IMR-90 (cell line): ENCODE results near the gene ZNF521.

Experiments used
- BHLHE40 ChIP-seq: fragments of 150-350 bp; IDR thresholded peaks from 2 replicates; pipeline ENCODE4 v1.6.1; 2016; ENCODE audit warnings: mild to moderate bottlenecking, low read depth, low read length
- CEBPB ChIP-seq: IDR thresholded peaks from 2 replicates; pipeline ENCODE4 v1.6.1; 2012; ENCODE audit warnings: low read depth, low read length, improper control_type of control experiment
- CTCF ChIP-seq: conservative IDR thresholded peaks from 2 replicates; pipeline ENCODE4 v1.5.1; 2012; ENCODE audit warnings: mild to moderate bottlenecking, low read depth, low read length, improper control_type of control experiment
- ELK1 ChIP-seq: fragments of 150-350 bp; IDR thresholded peaks from 2 replicates; pipeline ENCODE4 v1.6.1; 2016; ENCODE audit warnings: low read depth, mild to moderate bottlenecking, low read length, moderate library complexity, borderline replicate concordance
- FOS ChIP-seq: fragments of 150-350 bp; IDR thresholded peaks from 2 replicates; pipeline ENCODE4 v1.6.1; 2016; ENCODE audit warnings: low read depth, low read length
- MAFK ChIP-seq: IDR thresholded peaks from 2 replicates; pipeline ENCODE4 v1.6.1; 2012; ENCODE audit warnings: low read depth, low read length, improper control_type of control experiment
- MAZ ChIP-seq: IDR thresholded peaks from 2 replicates; pipeline ENCODE4 v1.6.1; 2012; ENCODE audit warnings: low read depth, mild to moderate bottlenecking, low read length, improper control_type of control experiment, moderate library complexity, borderline replicate concordance
- MXI1 ChIP-seq: IDR thresholded peaks from 2 replicates; pipeline ENCODE4 v1.6.1; 2012; ENCODE audit warnings: low read depth, mild to moderate bottlenecking, low read length, moderate library complexity, borderline replicate concordance
- NFE2L2 ChIP-seq: fragments of 150-350 bp; IDR thresholded peaks from 2 replicates; pipeline ENCODE4 v1.6.1; 2016; ENCODE audit warnings: low read depth, mild to moderate bottlenecking, low read length
- POLR2A ChIP-seq: IDR thresholded peaks from 2 replicates; pipeline ENCODE4 v1.6.1; 2012; ENCODE audit warnings: mild to moderate bottlenecking, low read depth, low read length
- RCOR1 ChIP-seq: IDR thresholded peaks from 2 replicates; pipeline ENCODE4 v1.6.1; 2012; ENCODE audit warnings: mild to moderate bottlenecking, low read length, improper control_type of control experiment; ENCODE audit not compliant: insufficient replicate concordance
- RFX5 ChIP-seq: IDR thresholded peaks from 2 replicates; pipeline ENCODE4 v1.8.0; 2012; ENCODE audit warnings: low read depth, mild to moderate bottlenecking, low read length, moderate library complexity
- SMC3 ChIP-seq: fragments of 150-350 bp; IDR thresholded peaks from 2 replicates; pipeline ENCODE4 v1.6.1; 2016; ENCODE audit warnings: low read depth, mild to moderate bottlenecking, antibody characterized with exemption, low read length, moderate library complexity
- USF2 ChIP-seq: fragments of 150-350 bp; IDR thresholded peaks from 2 replicates; pipeline ENCODE4 v1.6.1; 2017; ENCODE audit warnings: mild to moderate bottlenecking, antibody characterized with exemption, low read length, low read depth

- TF ChIP-seq SMC3 (no peak), CTCF (no peak), MXI1 (no peak), NFE2L2 (no peak), MAFK (peak; percentile 72), USF2 (no peak), POLR2A (no peak), CEBPB (no peak), MAZ (no peak), RCOR1 (no peak), RFX5 (no peak), BHLHE40 (no peak), ELK1 (no peak), FOS (no peak)
Observed at GRCh38 chr18:25145731-25146511, 206.0 kb downstream of the ZNF521 start.
